ENCODE data around the gene INO80B.
"Not testable (repeated sequence)": the region's sequence is repeated elsewhere in the genome, so short reads cannot be mapped to it uniquely, and the experiment has no call there.

INO80B gene

GRCh38 chr2:74481431-74481830 lies 26.5 kb downstream of the INO80B start:
- H3K9me3 ChIP-seq (ENCODE audit: insufficient read depth, low read length), result no peaks in the 10 kb centered on the region
- H3K4me1 ChIP-seq (ENCODE audit: insufficient read depth, insufficient read length), result peaks cover 3% of the 10 kb centered on the region
- peak overlapping the region; percentile 85 for H3K9ac ChIP-seq (ENCODE audit: insufficient read length, low read depth)
- peaks cover 48% of the 10 kb centered on the region for H3K36me3 ChIP-seq (ENCODE audit: insufficient read depth, insufficient read length, low read length)
- H3K27me3 ChIP-seq (ENCODE audit: insufficient read depth, insufficient read length), result no peaks in the 10 kb centered on the region
- H3K4me3 ChIP-seq (ENCODE audit: insufficient read length, low read depth), result peak overlapping the region; percentile 75
- no peak for DNase-seq (ENCODE audit: low read depth, low spot score)
- TF ChIP-seq ZNF274 (IDR thresholded peaks at IDR 0.05; ENCODE audit: low read depth, low read length) (no peak), SUZ12 (IDR thresholded peaks at IDR 0.05; ENCODE audit: extremely low read depth, insufficient read depth, insufficient read length) (no peak), YY1 (IDR thresholded peaks at IDR 0.05; ENCODE audit: insufficient read depth, insufficient read length) (no peak)

GRCh38 chr2:74481961-74482800 lies 27.3 kb downstream of the INO80B start:
- peaks cover 41% of the 10 kb centered on the region for H3K36me3 ChIP-seq (ENCODE audit: insufficient read depth, insufficient read length, low read length)
- H3K4me1 ChIP-seq (ENCODE audit: insufficient read depth, insufficient read length), result peaks cover 3% of the 10 kb centered on the region
- DNase-seq (ENCODE audit: low read depth, low spot score), result no peak
- no peaks in the 10 kb centered on the region for H3K9me3 ChIP-seq (ENCODE audit: insufficient read depth, low read length)
- peak overlapping the region; percentile 85 for H3K9ac ChIP-seq (ENCODE audit: insufficient read length, low read depth)
- H3K27me3 ChIP-seq (ENCODE audit: insufficient read depth, insufficient read length), result no peaks in the 10 kb centered on the region
- peak overlapping the region; percentile 75 for H3K4me3 ChIP-seq (ENCODE audit: insufficient read length, low read depth)
- TF ChIP-seq SUZ12 (IDR thresholded peaks at IDR 0.05; ENCODE audit: extremely low read depth, insufficient read depth, insufficient read length) (no peak), ZNF274 (IDR thresholded peaks at IDR 0.05; ENCODE audit: low read depth, low read length) (no peak), YY1 (IDR thresholded peaks at IDR 0.05; ENCODE audit: insufficient read depth, insufficient read length) (no peak)

DNA sequence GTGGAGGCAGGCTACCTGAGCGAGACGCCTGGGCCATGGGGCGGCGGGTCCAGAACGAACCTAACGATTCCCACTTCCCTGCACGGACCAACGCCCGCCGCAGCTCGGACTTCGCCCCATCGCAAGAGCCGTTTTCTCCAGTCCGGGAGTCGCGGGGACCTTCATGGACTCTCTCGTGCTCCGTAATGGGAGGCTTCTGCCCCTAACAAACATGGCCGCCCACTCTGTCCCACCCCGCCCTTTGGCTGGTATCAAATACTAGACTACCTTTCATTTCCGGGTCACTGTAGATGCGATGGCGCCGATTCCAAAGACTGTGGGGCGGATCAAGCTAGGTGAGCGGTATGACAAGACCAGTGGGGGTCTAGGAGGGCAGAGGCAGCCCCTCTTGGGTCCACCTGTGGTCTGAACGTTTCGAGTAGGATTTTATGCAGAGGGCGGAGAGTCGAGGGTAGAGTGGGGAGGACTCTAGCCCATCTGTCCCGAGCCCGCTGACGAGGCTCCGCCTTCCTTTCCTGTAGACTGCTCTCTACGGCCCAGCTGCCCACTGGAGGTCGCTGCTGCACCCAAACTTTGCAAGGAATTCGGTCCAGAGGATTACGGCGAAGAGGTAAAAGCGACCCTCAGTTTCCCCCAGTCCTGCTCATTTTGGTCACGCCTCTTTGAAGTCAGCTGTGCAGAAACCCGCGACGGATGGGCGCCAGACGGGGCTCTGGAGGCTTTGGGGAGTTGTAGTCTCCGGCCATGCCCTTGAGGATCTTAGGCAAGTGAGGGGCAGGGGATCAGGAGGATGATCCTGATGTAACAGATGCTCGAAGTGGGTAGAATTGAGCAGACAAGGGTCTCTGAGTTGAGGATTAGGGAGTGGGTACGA lies 28.2 kb downstream of the INO80B start, which contains the start of the genes CCDC142 and TTC31:
Gene CCDC142, minus strand, starts transcription at position 198 of the 874 bp plus-strand sequence. Its CDS starts 161 bp downstream, at position 37.
Gene TTC31, plus strand, starts transcription at position 281 of the 874 bp plus-strand sequence. Its CDS starts 15 bp downstream, at position 296.
- H3K9me3 ChIP-seq (ENCODE audit: insufficient read depth, low read length), result no peaks in the 10 kb centered on the region
- H3K9ac ChIP-seq (ENCODE audit: insufficient read length, low read depth), result peak within 1 kb of the TSS; percentile 85
- H3K36me3 ChIP-seq (ENCODE audit: insufficient read depth, insufficient read length, low read length), result peaks cover 33% of the 10 kb centered on the region
- peak; percentile 93 for DNase-seq (ENCODE audit: low read depth, low spot score)
- H3K4me1 ChIP-seq (ENCODE audit: insufficient read depth, insufficient read length), result peaks cover 3% of the 10 kb centered on the region
- no peaks in the 10 kb centered on the region for H3K27me3 ChIP-seq (ENCODE audit: insufficient read depth, insufficient read length)
- H3K4me3 ChIP-seq (ENCODE audit: insufficient read length, low read depth), result peak within 1 kb of the TSS; percentile 75
- peak; percentile 98 for TF ChIP-seq YY1 (IDR thresholded peaks at IDR 0.05; ENCODE audit: insufficient read depth, insufficient read length)
- no peak for TF ChIP-seq SUZ12 (IDR thresholded peaks at IDR 0.05; ENCODE audit: extremely low read depth, insufficient read depth, insufficient read length)

DNA sequence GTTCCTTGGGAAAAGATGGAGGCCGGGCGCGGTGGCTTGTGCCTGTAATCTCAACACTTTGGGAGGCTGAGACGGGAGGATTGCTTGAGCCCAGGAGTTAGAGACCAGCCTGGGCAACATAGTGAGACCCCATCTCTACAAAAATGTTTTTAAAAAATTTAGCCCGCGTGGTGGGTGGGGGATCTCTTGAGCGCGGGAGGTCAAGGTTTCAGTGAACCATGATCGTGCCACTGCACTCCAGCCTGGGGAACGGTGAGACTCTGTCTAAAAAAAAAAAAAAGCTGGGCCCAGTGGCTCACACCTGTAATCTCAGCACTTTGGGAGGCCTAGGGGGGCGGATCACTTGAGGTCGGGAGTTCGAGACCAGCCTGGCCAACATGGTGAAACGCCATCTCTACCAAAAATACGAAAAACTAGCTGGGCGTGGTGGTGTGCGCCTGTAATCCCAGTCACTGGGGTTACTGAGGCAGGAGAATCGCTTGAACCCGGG lies 28.8 kb downstream of the INO80B start:
- not testable (repeated sequence) for H3K27me3 ChIP-seq (ENCODE audit: insufficient read depth, insufficient read length); H3K4me1 ChIP-seq (ENCODE audit: insufficient read depth, insufficient read length); H3K9me3 ChIP-seq (ENCODE audit: insufficient read depth, low read length); DNase-seq (ENCODE audit: low read depth, low spot score)
- Histone ChIP-seq H3K36me3 (ENCODE audit: insufficient read depth, insufficient read length, low read length) (peaks cover 31% of the 10 kb centered on the region), H3K4me3 (ENCODE audit: insufficient read length, low read depth) (peak overlapping the region; percentile 75), H3K9ac (ENCODE audit: insufficient read length, low read depth) (peak overlapping the region; percentile 85)

DNA sequence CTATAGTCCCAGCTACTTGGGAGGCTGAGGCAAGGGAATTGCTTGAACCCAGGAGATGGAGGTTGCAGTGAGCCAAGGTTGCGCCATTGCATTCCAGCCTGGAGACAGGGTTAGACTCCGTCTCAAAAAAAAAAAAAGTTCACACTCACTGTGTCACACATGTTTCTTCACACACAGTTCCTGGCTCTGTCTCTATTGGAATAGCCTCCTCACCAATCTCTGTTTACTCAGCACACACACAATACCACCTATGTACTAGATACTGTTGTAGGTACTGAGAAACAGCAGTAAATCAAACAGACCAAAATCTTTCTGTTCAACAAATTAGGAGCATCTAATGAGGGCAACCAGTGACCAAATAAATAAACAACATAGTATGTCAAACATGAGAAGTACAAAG lies 31.3 kb downstream of the INO80B start:
- H3K36me3 ChIP-seq (ENCODE audit: insufficient read depth, insufficient read length, low read length), result peaks cover 24% of the 10 kb centered on the region
- no peak overlapping the region for H3K4me3 ChIP-seq (ENCODE audit: insufficient read length, low read depth)
- H3K27me3 ChIP-seq (ENCODE audit: insufficient read depth, insufficient read length), result no peaks in the 10 kb centered on the region
- no peak for DNase-seq (ENCODE audit: low read depth, low spot score)
- no peak for TF ChIP-seq SUZ12 (IDR thresholded peaks at IDR 0.05; ENCODE audit: extremely low read depth, insufficient read depth, insufficient read length)
- TF ChIP-seq YY1 (IDR thresholded peaks at IDR 0.05; ENCODE audit: insufficient read depth, insufficient read length), result no peak
- no peak for TF ChIP-seq ZNF274 (IDR thresholded peaks at IDR 0.05; ENCODE audit: low read depth, low read length)
- no peaks in the 10 kb centered on the region for H3K9me3 ChIP-seq (ENCODE audit: insufficient read depth, low read length)
- H3K9ac ChIP-seq (ENCODE audit: insufficient read length, low read depth), result no peak overlapping the region
- H3K4me1 ChIP-seq (ENCODE audit: insufficient read depth, insufficient read length), result peaks cover 3% of the 10 kb centered on the region

- Histone ChIP-seq H3K4me1 (ENCODE audit: insufficient read depth, insufficient read length) (no peaks in the 10 kb centered on the region), H3K36me3 (ENCODE audit: insufficient read depth, insufficient read length, low read length) (peaks cover 45% of the 10 kb centered on the region), H3K4me3 (ENCODE audit: insufficient read length, low read depth) (no peak overlapping the region), H3K9ac (ENCODE audit: insufficient read length, low read depth) (no peak overlapping the region), H3K27me3 (ENCODE audit: insufficient read depth, insufficient read length) (no peaks in the 10 kb centered on the region), H3K9me3 (ENCODE audit: insufficient read depth, low read length) (no peaks in the 10 kb centered on the region)
- no peak for DNase-seq (ENCODE audit: low read depth, low spot score)
- TF ChIP-seq ZNF274 (IDR thresholded peaks at IDR 0.05; ENCODE audit: low read depth, low read length) (no peak), YY1 (IDR thresholded peaks at IDR 0.05; ENCODE audit: insufficient read depth, insufficient read length) (no peak), SUZ12 (IDR thresholded peaks at IDR 0.05; ENCODE audit: extremely low read depth, insufficient read depth, insufficient read length) (no peak)
These were observed 34.0 kb downstream of the INO80B start for GRCh38 chr2:74488643-74489481.

Measured in NT2/D1 (cell line).